Stimulated activated CD8-positive, alpha-beta memory T cell treated with anti-CD3 and anti-CD28 coated beads, Interleukin-15, amount 100 ng/mL, for 1 hour (primary cell): Measurements from ENCODE around the gene UBE2V1.
"Not testable (repeated sequence)": the region's sequence is repeated elsewhere in the genome, so short reads cannot be mapped to it uniquely, and the experiment has no call there.

Source experiments
- DNase-seq: peaks from one replicate; pipeline ENCODE4 v3.0.0-alpha.2; 2020; ENCODE audit warnings: low read depth

UBE2V1 gene

DNA sequence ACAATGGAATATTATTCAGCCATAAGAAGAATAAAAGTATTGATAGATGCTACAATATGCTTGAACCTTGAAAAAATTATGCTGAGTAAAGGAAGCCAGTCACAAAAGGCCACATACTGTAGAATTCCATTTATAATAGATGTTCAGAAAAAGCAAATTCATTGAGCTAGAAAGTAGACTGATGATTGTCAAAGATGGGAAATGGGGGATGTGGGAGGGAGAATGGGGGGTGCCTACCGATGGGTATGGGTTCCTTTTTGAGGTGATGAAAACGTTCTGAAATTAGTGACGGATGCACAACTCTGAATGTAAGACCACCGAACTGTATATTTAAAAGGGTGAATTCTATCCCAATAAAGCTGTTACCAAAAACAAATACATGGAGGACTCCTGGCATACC lies 18.4 kb downstream of the UBE2V1 start:
- no peak for DNase-seq

DNA sequence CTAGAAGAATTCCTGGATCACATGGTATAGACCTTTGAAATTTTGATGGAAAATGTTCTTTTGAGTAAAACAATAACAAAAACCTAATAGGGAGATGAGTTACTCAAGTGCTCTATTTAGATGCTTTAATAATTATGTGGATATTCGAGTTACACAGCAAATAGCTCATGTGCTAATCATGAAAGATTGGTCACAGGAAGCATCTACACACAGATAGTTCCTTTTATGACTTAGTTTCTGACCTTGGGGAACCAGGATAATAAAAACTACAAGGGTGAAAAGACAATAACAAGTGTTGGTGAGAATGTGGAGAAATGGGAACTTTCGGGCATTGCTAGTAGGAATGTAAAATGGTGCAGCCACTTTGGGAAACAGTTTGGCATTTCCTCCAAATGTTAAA lies 19.7 kb downstream of the UBE2V1 start:
- no peak for DNase-seq

DNA sequence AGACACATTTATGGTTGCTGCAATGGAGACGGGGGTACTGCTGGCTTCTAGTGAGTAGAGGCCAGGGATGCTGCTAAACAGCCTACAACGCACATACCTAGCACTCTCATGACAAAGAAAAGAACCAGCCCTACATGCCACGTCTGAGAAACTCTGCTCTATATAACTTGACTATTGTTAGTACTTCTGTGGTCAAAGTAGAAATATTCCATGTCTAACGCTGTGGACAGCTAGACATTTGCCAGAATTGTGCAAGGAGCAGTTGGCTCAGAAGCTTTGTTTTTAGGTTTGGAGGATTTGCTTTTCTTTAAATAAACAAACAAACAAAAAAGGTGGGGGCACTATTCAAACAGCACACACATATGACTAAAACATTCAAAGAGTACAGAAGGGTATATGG lies 20.5 kb downstream of the UBE2V1 start:
- no peak for DNase-seq

DNA sequence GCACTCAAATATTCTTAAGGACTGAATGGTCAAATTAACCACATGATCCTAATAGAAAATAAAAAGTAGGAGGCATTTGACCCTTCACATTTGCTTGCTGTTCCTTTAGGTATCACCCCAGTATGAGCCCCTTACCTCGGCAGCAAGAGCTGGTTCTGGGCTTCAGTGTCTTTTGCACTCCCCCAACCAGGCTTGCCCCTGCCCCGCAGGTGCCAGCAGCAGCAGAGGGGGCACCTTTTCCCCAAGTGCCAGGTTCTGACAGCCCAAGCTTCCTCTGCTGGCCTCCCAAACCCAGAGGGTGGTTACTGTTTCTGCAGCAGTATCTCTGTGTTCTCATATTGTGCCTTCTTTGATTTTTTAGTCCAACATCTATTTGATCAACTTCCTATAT lies 23.2 kb downstream of the UBE2V1 start:
- no peak for DNase-seq

DNA sequence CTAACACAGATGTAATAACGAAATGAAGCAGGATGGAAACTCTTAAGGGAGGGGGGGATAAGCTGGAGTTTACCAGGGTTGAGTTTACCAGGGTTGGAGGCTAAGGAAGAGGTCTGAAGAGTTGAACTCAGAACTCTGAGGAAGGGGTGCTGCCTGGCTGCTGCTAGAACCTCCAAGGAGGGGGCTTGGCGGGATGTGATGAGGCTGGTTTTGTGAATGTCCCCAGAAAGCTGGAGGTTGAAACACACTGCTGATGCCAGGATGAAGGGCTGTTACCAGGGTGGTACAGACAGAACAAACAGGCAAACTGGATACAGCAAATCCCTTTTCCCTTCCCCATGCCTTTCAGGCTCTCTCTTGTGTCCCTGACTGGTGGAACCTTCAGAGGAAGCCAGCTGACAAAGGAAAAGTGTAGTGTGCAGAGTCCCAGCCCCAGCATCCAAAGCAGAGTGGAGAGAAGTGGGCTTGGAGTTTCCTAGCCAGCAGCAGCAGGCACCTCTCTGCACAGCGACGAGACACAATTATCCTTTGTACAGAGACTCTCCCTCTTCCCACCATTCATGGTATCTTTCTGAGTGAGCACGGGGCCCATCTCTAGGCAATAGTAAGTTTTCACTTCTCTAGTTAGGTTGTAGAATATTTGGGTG lies 23.7 kb downstream of the UBE2V1 start:
- no peak for DNase-seq

DNA sequence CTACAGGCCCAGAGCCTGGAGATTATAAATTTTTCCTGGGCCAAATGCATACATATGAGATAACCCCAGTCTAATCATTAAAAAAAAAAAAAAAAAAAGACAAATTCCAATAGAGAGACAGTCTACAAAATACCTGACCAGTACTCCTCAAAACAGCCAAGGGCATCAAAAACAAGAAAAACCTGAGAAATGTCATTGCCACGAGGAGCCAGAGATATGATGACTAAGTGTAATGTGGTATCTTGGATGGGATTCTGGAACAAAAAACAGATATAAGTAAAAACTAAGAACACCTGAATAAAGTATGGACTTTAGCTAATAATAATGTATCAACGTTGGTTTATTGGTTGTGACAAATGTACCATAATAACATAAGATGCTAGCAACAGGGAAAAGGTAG lies 24.9 kb downstream of the UBE2V1 start:
- no peak for DNase-seq

DNA sequence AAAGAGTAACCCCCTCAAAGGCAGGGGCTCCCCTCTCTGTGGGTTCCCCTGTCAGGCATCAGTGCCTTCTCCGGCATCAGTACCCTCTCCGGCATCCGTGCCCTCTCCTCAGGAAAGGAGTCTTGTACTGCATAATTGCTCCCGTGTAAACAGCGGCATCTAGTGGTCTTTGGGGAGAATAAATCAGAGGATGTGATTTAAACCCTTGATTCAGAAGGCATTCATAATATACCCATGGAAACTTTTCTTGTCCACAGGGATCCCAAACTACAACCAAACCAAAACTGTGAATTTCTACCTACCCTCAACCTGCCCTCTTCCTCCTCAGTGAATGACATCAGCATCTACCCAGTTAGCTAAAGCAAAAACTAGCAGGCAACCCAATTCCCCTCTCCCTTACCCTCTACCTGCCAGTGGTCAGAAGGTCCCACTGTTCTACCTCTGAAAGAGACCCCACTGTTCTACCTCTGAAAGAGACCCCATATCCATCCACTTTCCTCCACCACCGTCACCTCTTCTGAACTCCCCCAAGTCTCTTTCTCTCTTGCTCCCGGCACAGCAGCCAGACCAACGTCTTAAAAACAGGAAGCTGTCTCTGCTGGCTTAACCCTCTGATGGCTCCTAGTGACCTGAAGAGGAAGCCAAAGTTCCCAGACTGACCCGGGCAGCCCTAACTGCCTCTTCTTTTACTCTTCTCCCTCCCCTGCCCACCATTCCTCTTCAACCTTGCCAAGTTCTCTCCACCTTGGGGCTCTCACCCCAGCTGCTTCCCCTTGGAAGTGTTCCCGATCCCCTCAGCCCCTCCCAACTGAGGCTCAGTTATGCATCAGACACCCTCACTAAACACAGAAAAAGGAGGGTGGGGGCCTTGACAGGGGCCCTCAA lies 27.2 kb downstream of the UBE2V1 start:
- DNase-seq: no peak

DNA sequence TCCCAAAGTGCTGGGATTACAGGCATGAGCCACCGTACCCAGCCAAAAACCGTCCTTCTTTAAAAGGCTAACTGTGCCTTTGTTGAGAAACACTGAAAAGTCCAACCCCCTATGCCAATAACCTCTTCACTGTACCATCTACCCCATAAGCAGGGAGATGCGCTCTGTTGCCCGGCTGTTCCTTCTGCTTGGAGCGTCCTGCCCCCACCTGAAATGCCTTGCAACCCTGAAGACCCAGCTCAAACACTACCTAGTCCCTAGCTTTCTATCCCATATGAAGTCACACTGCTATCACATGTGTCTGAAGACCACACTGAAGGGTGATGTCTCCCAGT lies 27.8 kb downstream of the UBE2V1 start:
- no peak for DNase-seq

DNA sequence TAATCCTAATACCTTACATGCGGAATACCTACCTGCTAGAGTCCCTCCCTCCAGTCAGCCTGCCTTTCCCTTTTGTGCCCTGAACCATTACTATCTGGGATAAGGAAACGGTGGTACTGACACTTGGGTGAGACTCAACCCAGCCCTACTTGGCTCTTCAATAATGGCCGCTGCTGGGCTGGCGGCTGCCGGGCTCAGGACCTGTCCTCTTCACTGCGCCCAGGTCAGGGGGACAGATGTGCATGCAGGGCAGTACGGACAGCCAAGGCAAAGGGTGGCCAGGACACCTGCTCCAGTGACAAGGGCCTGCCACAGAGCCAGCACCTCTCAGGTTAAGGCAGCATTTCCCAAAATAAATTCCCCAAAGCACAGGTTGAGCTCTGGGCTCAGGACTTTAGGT lies 29.9 kb downstream of the UBE2V1 start:
- DNase-seq: no peak

DNA sequence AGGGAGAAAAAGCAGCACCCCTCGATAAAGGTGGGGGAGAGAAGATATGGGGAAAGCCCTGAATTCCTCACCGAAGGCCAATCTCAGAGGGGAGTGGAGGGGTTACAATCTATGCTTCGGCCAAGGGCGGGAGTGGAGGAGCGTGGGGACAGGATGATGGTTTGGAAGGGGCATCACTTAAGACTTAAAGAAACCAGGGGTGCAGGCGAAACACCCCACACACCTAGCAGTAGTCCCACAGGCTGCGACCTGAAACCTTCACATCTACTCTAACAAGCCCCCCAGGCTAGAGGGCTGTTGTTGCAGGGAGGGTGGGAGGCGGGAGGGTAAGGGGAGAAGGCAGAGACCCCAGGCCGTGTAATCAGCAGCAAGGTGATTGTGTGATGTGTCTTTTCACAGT lies 30.9 kb downstream of the UBE2V1 start:
- DNase-seq: not testable (repeated sequence)

DNA sequence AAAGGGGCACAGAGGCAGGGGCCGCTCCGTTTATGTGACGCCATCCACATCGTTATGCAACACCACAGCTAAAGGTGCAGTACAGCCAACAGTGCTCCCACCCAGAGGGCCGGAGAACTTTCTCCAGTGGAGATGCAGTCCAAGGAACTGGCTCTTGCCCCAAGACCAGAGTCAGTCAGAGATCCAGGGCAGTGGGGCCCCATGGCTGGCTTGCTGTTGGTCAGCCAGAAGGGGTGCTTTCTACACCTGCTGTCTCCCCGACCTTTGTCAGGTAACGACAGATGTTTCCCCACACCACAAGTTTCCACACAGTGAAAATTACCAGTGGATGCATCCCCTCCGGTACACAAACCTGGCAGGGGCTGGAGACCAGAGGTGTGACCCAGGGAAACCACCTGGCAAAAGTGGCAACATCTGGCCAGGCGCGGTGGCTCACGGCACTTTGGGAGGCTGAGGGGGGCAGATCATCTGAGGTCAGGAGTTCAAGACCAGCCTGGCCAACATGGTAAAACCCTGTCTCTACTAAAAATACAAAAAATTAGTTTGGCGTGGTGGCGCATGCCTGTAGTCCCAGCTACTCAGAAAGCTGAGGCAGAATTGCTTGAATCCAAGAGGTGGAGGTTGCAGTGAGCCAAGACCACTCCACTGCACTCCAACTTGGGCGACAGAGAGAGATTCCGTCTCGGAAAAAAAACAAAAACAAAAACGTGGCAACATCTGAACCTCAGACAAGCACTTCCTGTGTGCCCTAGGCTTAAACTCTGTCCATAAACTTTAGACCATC lies 34.9 kb downstream of the UBE2V1 start:
- no peak for DNase-seq

DNA sequence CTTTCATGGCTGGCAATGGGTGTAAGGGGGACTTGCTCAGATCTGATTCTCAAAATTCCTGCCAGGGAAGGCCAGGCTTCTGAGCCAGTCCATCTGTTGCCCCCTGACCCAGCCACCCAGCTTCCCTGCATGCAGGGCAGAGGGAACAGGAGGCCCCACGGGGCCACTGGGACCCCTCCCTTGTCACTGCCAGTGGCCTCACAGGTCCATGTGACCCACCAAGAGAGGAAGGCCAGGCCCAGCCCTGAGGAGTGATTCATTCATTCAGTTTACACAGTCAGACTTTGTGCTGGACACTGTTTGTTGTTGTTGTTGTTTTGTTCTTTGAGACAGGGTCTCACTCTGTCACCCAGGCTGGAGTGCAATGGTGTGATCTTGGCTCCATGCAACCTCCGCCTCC lies 39.5 kb downstream of the UBE2V1 start:
- DNase-seq: no peak

DNA sequence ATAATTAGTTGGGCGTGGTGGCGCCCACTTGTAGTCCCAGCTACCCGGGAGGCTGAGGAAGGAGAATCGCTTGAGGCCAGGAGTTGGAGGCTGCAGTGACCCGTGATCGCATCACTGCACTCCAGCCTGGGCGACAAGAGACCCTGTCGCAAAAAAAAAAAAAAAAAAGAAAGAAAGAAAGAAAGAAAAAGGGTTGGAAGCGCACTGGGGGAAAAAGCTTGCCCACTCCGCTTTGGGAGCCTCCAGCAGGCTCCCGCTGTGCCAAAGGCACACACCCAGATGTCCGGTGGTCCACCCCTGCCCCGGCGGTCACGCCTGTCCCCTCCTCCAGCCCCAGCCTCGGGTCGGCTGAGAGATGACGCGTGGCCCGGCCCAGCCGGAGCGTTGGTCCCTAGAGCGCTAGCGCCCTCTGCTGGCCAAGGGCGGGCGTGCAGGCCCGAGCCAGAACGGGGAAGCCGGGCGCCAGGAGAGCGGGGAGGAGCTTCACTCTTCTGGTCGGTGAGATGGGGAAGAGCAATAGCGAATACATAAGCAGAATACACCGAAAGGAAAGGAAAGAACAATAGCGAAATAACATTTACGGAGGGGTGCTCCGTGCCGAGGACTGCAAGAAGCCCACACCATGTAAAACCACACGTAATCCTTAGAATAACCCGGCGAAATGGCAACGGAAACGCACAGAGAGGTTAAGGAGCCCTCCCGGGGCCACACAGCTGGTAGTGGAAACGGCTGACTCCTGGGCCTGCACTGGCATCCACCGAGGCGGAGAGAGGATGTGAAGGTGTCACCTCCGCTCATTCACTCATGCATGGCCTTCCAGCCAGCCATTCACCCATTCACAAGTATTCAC lies 41.7 kb downstream of the UBE2V1 start:
- DNase-seq: peak; percentile 90

DNA sequence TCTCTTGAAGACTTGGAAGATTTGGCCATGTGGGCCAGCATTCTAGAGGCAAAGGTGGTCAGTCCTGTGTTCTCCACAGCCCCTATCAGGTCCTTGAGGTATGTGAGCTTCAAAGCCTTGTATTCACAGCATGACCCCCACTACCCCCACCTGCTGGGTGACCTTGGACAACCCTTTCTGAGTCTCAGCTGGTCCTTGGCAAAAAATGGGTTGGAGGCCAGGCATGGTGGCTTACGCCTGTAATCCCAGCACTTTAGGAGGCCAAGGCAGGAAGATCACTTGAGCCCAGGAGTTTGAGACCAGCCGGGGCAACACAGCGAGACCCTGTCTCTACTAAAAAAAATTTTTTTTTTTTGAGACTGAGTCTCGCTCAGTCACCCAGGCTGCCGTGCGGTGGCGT lies 42.6 kb downstream of the UBE2V1 start:
- no peak for DNase-seq

DNA sequence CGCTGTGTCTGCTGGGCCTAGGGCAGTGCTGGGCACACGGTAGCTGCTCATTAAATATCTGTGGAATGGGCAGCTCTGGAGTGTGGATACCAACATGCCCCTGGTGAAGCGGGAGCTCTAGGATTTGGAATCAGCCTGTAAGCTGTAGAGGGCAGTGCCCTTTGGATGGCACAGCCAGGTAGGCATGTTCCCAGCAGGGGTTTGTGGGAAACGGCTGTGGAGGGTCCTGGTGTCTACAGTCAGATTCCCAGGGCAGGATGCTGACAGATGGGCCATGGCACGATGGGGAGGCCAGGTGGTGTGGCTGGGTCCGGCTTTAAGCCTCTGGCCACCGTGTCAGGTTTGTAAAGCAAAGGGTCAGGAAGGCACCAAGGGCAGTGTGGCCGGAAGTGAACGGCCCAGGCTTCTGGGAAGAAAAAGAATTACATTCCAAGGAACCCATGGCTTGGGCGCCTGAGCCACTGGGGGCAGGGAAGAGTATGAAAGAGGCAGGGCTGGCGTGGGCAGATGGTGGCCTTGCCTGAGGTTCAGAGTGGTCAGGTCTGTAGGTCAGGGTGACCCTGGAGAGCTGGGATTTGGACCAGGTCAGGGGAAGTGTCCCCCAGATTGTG lies 44.8 kb downstream of the UBE2V1 start:
- no peak for DNase-seq

DNA sequence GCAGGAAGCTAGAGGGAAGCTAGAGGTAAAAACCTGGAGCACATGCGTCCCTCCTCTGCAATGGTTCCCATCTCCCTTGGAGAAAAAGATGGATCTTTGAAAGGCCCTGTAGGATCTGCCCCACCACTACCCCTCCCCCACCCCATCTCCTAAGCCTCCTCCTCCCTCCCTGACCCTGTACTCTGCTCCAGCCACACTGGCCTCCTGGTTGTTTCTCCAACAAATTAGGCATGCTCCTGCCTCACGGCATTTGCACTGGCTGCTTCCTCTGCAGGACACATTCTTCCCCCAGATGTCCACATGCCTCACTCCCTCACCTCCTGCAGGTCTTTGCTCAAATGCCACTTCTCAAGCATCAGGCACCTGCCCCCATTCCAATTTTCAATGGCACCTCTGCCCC lies 45.5 kb downstream of the UBE2V1 start:
- no peak for DNase-seq

DNA sequence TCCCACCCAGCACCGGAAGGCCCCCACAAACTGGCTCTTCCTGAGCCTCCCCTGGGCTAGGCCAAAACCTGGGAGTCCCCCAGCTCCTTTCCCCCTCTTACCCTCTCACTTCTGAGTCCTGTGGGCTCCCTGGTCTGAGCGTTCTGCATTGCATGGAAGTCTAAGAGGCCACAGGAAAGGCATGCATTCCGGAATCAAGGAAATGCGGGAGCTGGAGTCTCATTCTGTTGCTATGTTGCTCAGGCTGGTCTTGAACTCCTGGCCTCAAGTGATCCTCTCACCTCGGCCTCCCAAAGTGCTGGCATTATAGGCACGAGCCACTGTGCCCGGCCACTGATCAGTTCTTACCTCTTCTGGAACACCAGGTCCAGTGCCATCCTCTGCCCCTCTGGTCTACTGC lies 45.9 kb downstream of the UBE2V1 start:
- no peak for DNase-seq

DNA sequence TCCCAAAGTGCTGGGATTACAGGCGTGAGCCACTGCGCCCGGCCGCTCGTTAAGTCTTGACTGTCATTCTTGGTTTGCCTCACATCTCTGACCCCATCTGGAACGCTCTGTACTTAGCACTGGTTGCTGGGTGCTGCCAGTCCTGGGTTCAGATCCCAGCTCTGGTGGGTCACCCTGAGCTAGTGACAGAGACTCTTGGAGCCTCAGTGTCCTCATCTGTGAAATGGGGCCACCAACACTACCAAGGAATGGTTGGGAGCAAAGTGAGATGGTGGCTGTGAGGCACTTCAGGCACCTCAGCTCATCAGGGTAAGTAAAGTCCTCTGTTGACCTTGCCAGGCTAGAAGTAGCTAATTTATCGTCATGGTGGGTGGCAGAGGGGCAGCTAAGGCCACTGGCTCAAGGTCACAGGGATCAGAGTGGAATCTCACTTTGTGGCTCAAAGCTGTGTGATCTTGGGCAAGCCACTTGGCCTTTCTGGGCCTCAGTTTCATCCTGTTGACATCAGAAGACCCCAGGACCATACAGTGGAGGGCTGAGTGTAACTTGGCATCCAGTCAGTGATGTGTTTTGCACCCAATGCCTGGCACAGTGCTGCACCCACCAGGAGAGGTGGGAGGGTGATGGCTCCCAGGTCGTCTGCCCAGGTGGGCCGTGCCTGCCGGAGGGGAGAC lies 46.7 kb downstream of the UBE2V1 start:
- no peak for DNase-seq

DNA sequence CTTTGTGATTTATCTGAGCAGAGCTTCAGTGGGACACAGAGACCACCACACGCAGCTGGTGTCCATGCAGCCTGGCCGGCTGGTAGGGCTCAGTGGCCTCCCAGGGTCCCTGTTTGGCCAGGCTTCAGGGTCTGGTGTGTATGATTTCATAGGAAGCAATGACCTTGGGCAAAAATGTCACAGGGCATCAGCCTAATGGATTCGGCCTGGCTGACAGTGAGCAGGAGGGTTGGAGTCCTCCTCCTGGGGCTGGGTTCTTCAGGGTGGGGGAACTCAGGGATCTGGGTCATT lies 47.7 kb downstream of the UBE2V1 start:
- no peak for DNase-seq

DNA sequence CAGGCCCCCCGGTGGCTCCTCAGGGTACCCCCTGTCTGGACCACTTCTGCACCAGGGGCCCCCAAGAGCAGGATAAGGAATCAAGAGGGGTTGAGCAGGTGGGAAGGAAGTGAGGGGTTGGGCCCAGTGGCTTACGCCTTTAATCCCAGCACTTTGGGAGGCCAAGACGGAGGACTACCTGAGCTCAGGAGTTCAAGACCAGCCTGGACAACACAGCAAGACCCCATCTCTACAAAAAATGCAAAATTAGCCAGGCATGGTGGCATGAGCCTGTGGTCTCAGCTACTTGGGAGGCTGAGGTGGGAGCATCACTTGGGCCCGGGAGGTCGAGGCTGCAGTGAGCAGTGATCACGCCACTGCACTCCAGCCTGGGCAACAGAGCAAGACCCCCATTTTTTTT lies 49.2 kb downstream of the UBE2V1 start:
- not testable (repeated sequence) for DNase-seq
